ENCODE measurements around the gene COQ3. TPM values are rescaled to one million over a fixed set of nuclear protein-coding genes. Genes with fewer than 3 reads are reported as not detected.
"Not testable (repeated sequence)": the region's sequence is repeated elsewhere in the genome, so short reads cannot be mapped to it uniquely, and the experiment has no call there.

COQ3 gene
- total RNA-seq, 1 donor from 2014 or later: 16.7 TPM

GRCh38 chr6:99344289-99344688 is 49.7 kb downstream of the COQ3 start:
- intact Hi-C loops (cut with micrococcal nuclease): no loop called here
- Mint-ChIP-seq H3K27me3 (ENCODE audit: insufficient read depth) (peaks cover 52% of the 10 kb centered on the region), H3K9me3 (no peaks in the 10 kb centered on the region)

DNA sequence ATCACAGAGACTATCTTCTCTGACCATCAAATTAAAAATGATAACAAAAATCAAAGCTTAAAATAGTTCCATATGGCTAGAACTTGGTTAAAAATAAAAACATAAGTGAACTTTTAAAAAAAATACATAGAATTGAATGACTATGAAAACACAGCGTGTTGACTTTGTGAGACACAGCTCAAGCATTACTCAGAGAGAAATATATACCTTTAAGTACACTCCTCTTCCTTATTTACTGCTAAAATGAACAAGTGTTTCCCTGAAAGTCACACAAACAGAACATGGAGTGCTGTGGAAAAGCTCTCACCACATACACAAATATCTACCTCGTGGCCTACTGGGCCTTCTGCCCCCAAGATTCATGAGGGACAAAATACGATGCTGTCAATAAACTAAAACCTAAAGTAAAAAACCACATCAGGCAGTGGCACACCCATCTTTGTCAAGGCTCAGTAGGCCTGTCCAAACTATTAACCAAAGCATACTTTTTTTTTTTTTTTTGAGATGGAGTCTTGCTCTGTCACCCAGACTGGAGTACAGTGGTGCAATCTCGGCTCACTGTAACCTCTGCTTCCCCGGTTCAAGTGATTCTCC is 52.0 kb downstream of the COQ3 start:
- Mint-ChIP-seq H3K4me1 (ENCODE audit: low read depth) (peaks cover 5% of the 10 kb centered on the region), H3K27ac (no peak overlapping the region), H3K27me3 (ENCODE audit: insufficient read depth) (peaks cover 41% of the 10 kb centered on the region), H3K9me3 (no peaks in the 10 kb centered on the region), H3K4me3 (no peak overlapping the region), H3K36me3 (ENCODE audit: low read depth) (no peaks in the 10 kb centered on the region)
- DNase-seq (ENCODE audit: low spot score): no peak
- intact Hi-C loops (cut with micrococcal nuclease): no loop called here

More at GRCh38 chr6:99344289-99344688, 49.7 kb downstream of the COQ3 start:
- Mint-ChIP-seq H3K27ac (no peak overlapping the region), H3K36me3 (ENCODE audit: low read depth) (no peaks in the 10 kb centered on the region), H3K4me1 (ENCODE audit: low read depth) (peaks cover 5% of the 10 kb centered on the region), H3K4me3 (no peak overlapping the region)
- no peak for DNase-seq (ENCODE audit: low spot score)

GRCh38 chr6:99338188-99338587 is 55.8 kb downstream of the COQ3 start:
- Mint-ChIP-seq H3K27me3 (ENCODE audit: insufficient read depth) (peaks cover 33% of the 10 kb centered on the region), H3K27ac (no peak overlapping the region), H3K9me3 (no peaks in the 10 kb centered on the region), H3K36me3 (ENCODE audit: low read depth) (no peaks in the 10 kb centered on the region), H3K4me3 (no peak overlapping the region), H3K4me1 (ENCODE audit: low read depth) (peaks cover 4% of the 10 kb centered on the region)
- intact Hi-C loops (cut with micrococcal nuclease): no loop called here
- no peak for DNase-seq (ENCODE audit: low spot score)

- not testable (repeated sequence) for DNase-seq (ENCODE audit: low spot score); H3K4me1 Mint-ChIP-seq (ENCODE audit: low read depth); H3K36me3 Mint-ChIP-seq (ENCODE audit: low read depth); H3K4me3 Mint-ChIP-seq; H3K27ac Mint-ChIP-seq; H3K9me3 Mint-ChIP-seq
- intact Hi-C loops (cut with micrococcal nuclease): loop anchor here (2.0 kb wide), 1 partner anchor 180 kb away; the partner anchor contains the start of gene USP45
- peaks cover 29% of the 10 kb centered on the region for H3K27me3 Mint-ChIP-seq (ENCODE audit: insufficient read depth)
Measured at GRCh38 chr6:99335298-99335697, 58.7 kb downstream of the COQ3 start.

DNA sequence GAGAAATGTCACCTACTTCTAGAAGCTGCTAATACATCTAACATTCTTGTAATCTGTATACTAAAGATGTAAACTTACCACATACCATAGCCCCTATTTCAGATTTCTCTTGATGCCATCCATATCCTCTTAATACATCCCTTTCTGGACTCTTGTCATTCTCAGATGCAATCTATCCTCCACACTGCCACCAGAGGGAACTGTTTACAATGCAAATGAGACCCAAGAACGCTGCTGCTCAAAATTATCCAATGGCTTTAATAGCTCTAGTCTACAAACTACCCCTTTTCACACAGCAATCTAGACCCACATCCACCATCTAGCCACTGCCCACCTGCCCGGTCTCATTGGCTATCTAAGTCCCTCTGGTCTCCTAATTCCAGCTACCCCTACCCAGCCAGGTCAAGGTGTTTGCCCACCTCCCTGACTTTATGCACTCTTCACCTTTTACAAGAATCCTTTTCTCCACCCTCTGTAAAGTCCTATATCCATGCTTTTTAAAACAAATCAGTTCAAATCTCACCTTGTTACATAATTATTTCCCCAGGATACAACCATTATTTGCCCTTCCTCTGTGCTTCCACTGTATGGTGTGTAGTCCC is 59.4 kb downstream of the COQ3 start:
- no peak for DNase-seq (ENCODE audit: low spot score)
- Mint-ChIP-seq H3K27ac (no peak overlapping the region), H3K36me3 (ENCODE audit: low read depth) (no peaks in the 10 kb centered on the region), H3K9me3 (no peaks in the 10 kb centered on the region), H3K4me1 (ENCODE audit: low read depth) (peaks cover 11% of the 10 kb centered on the region), H3K27me3 (ENCODE audit: insufficient read depth) (peaks cover 29% of the 10 kb centered on the region), H3K4me3 (no peak overlapping the region)
- intact Hi-C loops (cut with micrococcal nuclease): loop anchor here (1.0 to 2.0 kb wide), 3 partner anchors 60 to 180 kb away; partner anchors contain the start of genes COQ3 and USP45

DNA sequence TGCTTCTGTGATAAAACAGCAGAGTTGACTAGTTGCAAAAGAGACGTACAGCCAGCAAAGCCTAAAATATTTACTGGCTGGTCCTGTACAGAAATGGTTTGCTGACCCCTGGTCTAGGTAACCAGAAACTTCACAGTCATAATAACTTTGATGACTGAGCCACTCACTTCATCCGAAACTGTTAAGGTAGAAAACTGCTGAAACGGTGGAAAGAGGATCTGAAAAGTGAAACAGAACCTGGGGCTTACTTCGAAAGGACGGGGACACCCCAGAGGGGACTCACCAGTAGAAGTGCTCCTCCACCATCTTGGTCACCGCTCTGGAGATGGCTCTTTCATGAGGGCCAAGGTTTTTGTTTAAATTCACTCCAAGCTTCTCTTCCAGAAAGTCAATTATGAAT is 60.9 kb downstream of the COQ3 start:
- DNase-seq (ENCODE audit: low spot score): no peak
- Mint-ChIP-seq H3K4me1 (ENCODE audit: low read depth) (peaks cover 11% of the 10 kb centered on the region), H3K27me3 (ENCODE audit: insufficient read depth) (peaks cover 25% of the 10 kb centered on the region), H3K9me3 (no peaks in the 10 kb centered on the region), H3K27ac (no peak overlapping the region), H3K4me3 (no peak overlapping the region), H3K36me3 (ENCODE audit: low read depth) (no peaks in the 10 kb centered on the region)
- intact Hi-C loops (cut with micrococcal nuclease): no loop called here

- H3K4me3 Mint-ChIP-seq: no peak overlapping the region
- intact Hi-C loops (cut with micrococcal nuclease): loop anchor here (2.0 kb wide), 1 partner anchor 33 kb away; no protein-coding TSS in a partner anchor
- peaks cover 16% of the 10 kb centered on the region for H3K27me3 Mint-ChIP-seq (ENCODE audit: insufficient read depth)
- H3K9me3 Mint-ChIP-seq: no peaks in the 10 kb centered on the region
- no peaks in the 10 kb centered on the region for H3K36me3 Mint-ChIP-seq (ENCODE audit: low read depth)
- H3K27ac Mint-ChIP-seq: no peak overlapping the region
- DNase-seq (ENCODE audit: low spot score): no peak
- H3K4me1 Mint-ChIP-seq (ENCODE audit: low read depth): peaks cover 11% of the 10 kb centered on the region
Measured at GRCh38 chr6:99331531-99331930, 62.5 kb downstream of the COQ3 start.

- Mint-ChIP-seq H3K9me3 (no peaks in the 10 kb centered on the region), H3K27ac (no peak overlapping the region), H3K36me3 (ENCODE audit: low read depth) (no peaks in the 10 kb centered on the region), H3K4me3 (no peak overlapping the region), H3K27me3 (ENCODE audit: insufficient read depth) (peaks cover 10% of the 10 kb centered on the region), H3K4me1 (ENCODE audit: low read depth) (peaks cover 11% of the 10 kb centered on the region)
- intact Hi-C loops (cut with micrococcal nuclease): loop anchor here (1.0 to 2.0 kb wide), 4 partner anchors 35 to 416 kb away; partner anchors contain the start of gene PNISR
- peak; percentile 38 for DNase-seq (ENCODE audit: low spot score)
Measured at GRCh38 chr6:99330159-99330558, 63.8 kb downstream of the COQ3 start.

DNA sequence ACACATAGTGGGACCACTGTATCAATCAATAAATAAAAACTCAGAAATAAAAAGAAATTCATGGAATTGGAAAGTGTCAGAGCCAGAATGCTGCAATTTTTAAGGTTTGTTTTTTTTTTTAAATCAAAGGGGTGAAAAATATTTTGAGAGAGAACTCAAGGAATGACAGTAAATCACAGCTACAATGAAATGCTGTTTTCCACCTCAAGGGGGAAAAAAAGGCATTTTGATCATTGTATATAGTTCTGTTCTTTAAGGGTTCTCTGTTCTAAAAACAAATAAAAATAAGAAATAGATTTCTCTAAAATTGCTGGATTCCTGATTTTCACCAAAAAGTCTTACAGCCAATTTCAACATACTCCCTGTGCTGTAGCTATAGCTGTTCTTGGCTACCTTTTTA is 69.0 kb downstream of the COQ3 start:
- Mint-ChIP-seq H3K4me1 (ENCODE audit: low read depth) (peaks cover 2% of the 10 kb centered on the region), H3K9me3 (no peaks in the 10 kb centered on the region), H3K27ac (no peak overlapping the region), H3K27me3 (ENCODE audit: insufficient read depth) (peaks cover 7% of the 10 kb centered on the region), H3K4me3 (no peak overlapping the region), H3K36me3 (ENCODE audit: low read depth) (no peaks in the 10 kb centered on the region)
- no peak for DNase-seq (ENCODE audit: low spot score)
- intact Hi-C loops (cut with micrococcal nuclease): no loop called here

Other genes with a start within 250 kb of the COQ3 start
- gene FAXC, start 44.5 kb downstream of the COQ3 start, total RNA-seq: not detected in 2 replicates
- 98.4 and 112 TPM in 2 replicates for gene PNISR, start 31.1 kb upstream of the COQ3 start, total RNA-seq
- gene USP45, start 121.2 kb upstream of the COQ3 start, total RNA-seq: 19.2 and 22.4 TPM in 2 replicates
- 51.3 and 54.0 TPM in 2 replicates for gene CCNC, start 174.5 kb upstream of the COQ3 start, total RNA-seq
- 0.15 TPM in 1 of 2 replicates, not detected in the other for gene PRDM13, start 212.6 kb upstream of the COQ3 start, total RNA-seq

All from activated T-helper 1 cell treated with anti-CD3 and anti-CD28 coated beads, Interleukin-12 subunit alpha, Interleukin-12 subunit beta, Interleukin-2, Interleukin-4 antibody, amounts not matched to agents 30 ng/mL and 10 ng/mL and 1 ng/mL, durations not matched to agents 14 hours and 24 hours and 36 hours (primary cell).